Left kidney (tissue), 2 donors: ENCODE data around the gene RBM14. TPM values are rescaled to one million over a fixed set of nuclear protein-coding genes. Genes with fewer than 3 reads are reported as not detected.
"Not testable (repeated sequence)": the region's sequence is repeated elsewhere in the genome, so short reads cannot be mapped to it uniquely, and the experiment has no call there.

Source experiments
- DNase-seq: peaks from one replicate; pipeline ENCODE4 v3.0.0-alpha.2; 2013
- polyA plus RNA-seq: library from polyadenylated mRNA; unstranded; fragments of 120-200 nt; gene quantifications from one replicate; pipeline ENCODE4 v1.2.1, GENCODE V29; 2013; ENCODE audit not compliant: insufficient read length

Gene RBM14
- polyA plus RNA-seq, 1 donor: 86.7 TPM

GRCh38 chr11:66632952-66633351 lies 16.5 kb downstream of the RBM14 start:
- DNase-seq: no peak

- no peak for DNase-seq
Measured at GRCh38 chr11:66636411-66636810, 20.0 kb downstream of the RBM14 start.

- DNase-seq: no peak
Measured at GRCh38 chr11:66637557-66638176, 21.2 kb downstream of the RBM14 start.

GRCh38 chr11:66638177-66639065 lies 22.0 kb downstream of the RBM14 start, which contains the start of gene RBM4:
RBM4 (plus strand) TSS chr11:66638703; CDS start chr11:66639712, 1,009 bp downstream.
- DNase-seq: peak; percentile 100

GRCh38 chr11:66639066-66639813 lies 22.8 kb downstream of the RBM14 start:
- peak; percentile 36 for DNase-seq

GRCh38 chr11:66639814-66640340 lies 23.4 kb downstream of the RBM14 start:
- not testable (repeated sequence) for DNase-seq

- DNase-seq: no peak
Measured at GRCh38 chr11:66641834-66642233, 25.4 kb downstream of the RBM14 start.

GRCh38 chr11:66643745-66644437 lies 27.5 kb downstream of the RBM14 start:
- no peak for DNase-seq

GRCh38 chr11:66646828-66647227 lies 30.4 kb downstream of the RBM14 start:
- no peak for DNase-seq

GRCh38 chr11:66649903-66650302 lies 33.5 kb downstream of the RBM14 start:
- DNase-seq: no peak

GRCh38 chr11:66651016-66651415 lies 34.6 kb downstream of the RBM14 start:
- no peak for DNase-seq

GRCh38 chr11:66652651-66653050 lies 36.2 kb downstream of the RBM14 start:
- DNase-seq: no peak

GRCh38 chr11:66653123-66653522 lies 36.7 kb downstream of the RBM14 start:
- no peak for DNase-seq

- DNase-seq: no peak
Measured at GRCh38 chr11:66659763-66660162, 43.3 kb downstream of the RBM14 start.

- no peak for DNase-seq
Measured at GRCh38 chr11:66663741-66664296, 47.4 kb downstream of the RBM14 start.

- no peak for DNase-seq
Measured at GRCh38 chr11:66665369-66665768, 48.9 kb downstream of the RBM14 start.

- no peak for DNase-seq
Measured at GRCh38 chr11:66670816-66671215, 54.4 kb downstream of the RBM14 start.

- no peak for DNase-seq
Measured at GRCh38 chr11:66674964-66675602, 58.7 kb downstream of the RBM14 start.

GRCh38 chr11:66676282-66676919 lies 60.0 kb downstream of the RBM14 start:
- DNase-seq: no peak
